HCEC 1CT (cell line): ENCODE measurements around the gene SKAP1.

Experiments
- DNase-seq: peaks from one replicate; pipeline ENCODE4 v3.0.0-alpha.2; 2017

The SKAP1 gene

GRCh38 chr17:48095611-48096010, 334.4 kb downstream of the SKAP1 start:
- no peak for DNase-seq

GRCh38 chr17:48093341-48094045, 336.5 kb downstream of the SKAP1 start:
- no peak for DNase-seq

GRCh38 chr17:48084932-48085331, 345.1 kb downstream of the SKAP1 start:
- no peak for DNase-seq
